ENCODE data around the gene ZNF446. TPM values are rescaled to one million over a fixed set of nuclear protein-coding genes. Genes with fewer than 3 reads are reported as not detected.
"Not testable (repeated sequence)": the region's sequence is repeated elsewhere in the genome, so short reads cannot be mapped to it uniquely, and the experiment has no call there.

Gene ZNF446
- total and polyA plus RNA-seq, 8 donors, result 4.6 to 26.1 (median 8.1) TPM

GRCh38 chr19:58480831-58481230 is 4.7 kb downstream of the ZNF446 start:
- TF ChIP-seq POLR2A (IDR thresholded peaks at IDR 0.05) (no peak), CTCF (IDR thresholded peaks at IDR 0.05) (no peak), POLR2AphosphoS5 (IDR thresholded peaks at IDR 0.05) (no peak), EP300 (IDR thresholded peaks at IDR 0.05) (no peak)
- Histone ChIP-seq H3K36me3 (peaks cover 7 to 47% (median 40%) of the 10 kb centered on the region in 4 donors), H3K4me1 (peaks cover 10 to 18% (median 15%) of the 10 kb centered on the region in 4 donors), H3K27ac (no peak overlapping the region), H3K4me3 (no peak overlapping the region), H3K9me3 (no peaks in the 10 kb centered on the region), H3K27me3 (no peaks in the 10 kb centered on the region)
- intact Hi-C loops (cut with DNase I; ENCODE audit: low total_unique reads), result no loop called here
- DNase-seq, result no peak
- 66 to 88% (median 80%) methylated on average over 2 of the region's 2 CpGs for WGBS, 5 donors

GRCh38 chr19:58482372-58482771 is 6.2 kb downstream of the ZNF446 start:
- TF ChIP-seq POLR2A (IDR thresholded peaks at IDR 0.05) (no peak), EP300 (IDR thresholded peaks at IDR 0.05) (no peak), CTCF (IDR thresholded peaks at IDR 0.05) (no peak), POLR2AphosphoS5 (IDR thresholded peaks at IDR 0.05) (no peak)
- H3K9me3 ChIP-seq, result no peaks in the 10 kb centered on the region
- WGBS, 5 donors, result 86 to 89% (median 87%) methylated on average over 7 of the region's 7 CpGs
- intact Hi-C loops (cut with DNase I; ENCODE audit: low total_unique reads), result no loop called here
- no peak overlapping the region for H3K4me3 ChIP-seq
- no peak overlapping the region for H3K27ac ChIP-seq
- peaks cover under 1 to 7% (median 4%) of the 10 kb centered on the region in 4 donors for H3K4me1 ChIP-seq
- DNase-seq, result no peak
- H3K27me3 ChIP-seq, result no peaks in the 10 kb centered on the region
- H3K36me3 ChIP-seq, result peaks cover 7 to 47% (median 40%) of the 10 kb centered on the region in 4 donors

GRCh38 chr19:58483776-58484175 is 7.6 kb downstream of the ZNF446 start:
- intact Hi-C loops (cut with DNase I; ENCODE audit: low total_unique reads), result no loop called here
- no peak overlapping the region for H3K4me3 ChIP-seq
- 62 to 88% (median 74%) methylated on average over 2 of the region's 2 CpGs for WGBS, 5 donors

GRCh38 chr19:58484349-58484748 is 8.2 kb downstream of the ZNF446 start:
- H3K4me3 ChIP-seq; H3K9me3 ChIP-seq; H3K27me3 ChIP-seq; intact Hi-C loops (cut with DNase I; ENCODE audit: low total_unique reads); H3K4me1 ChIP-seq; H3K27ac ChIP-seq; DNase-seq: not testable (repeated sequence)
- H3K36me3 ChIP-seq, result peaks cover 7 to 30% (median 25%) of the 10 kb centered on the region in 4 donors
- WGBS, 5 donors, result 86 to 94% (median 91%) methylated on average over 5 of the region's 5 CpGs

More at GRCh38 chr19:58483776-58484175, 7.6 kb downstream of the ZNF446 start:
- Histone ChIP-seq H3K4me1 (peaks cover 0 to 5% (median 0%) of the 10 kb centered on the region in 4 donors), H3K36me3 (peaks cover 7 to 36% (median 31%) of the 10 kb centered on the region in 4 donors), H3K9me3 (no peaks in the 10 kb centered on the region), H3K27ac (no peak overlapping the region), H3K27me3 (no peaks in the 10 kb centered on the region)
- no peak for DNase-seq
- TF ChIP-seq EP300 (IDR thresholded peaks at IDR 0.05) (no peak), POLR2A (IDR thresholded peaks at IDR 0.05) (no peak), POLR2AphosphoS5 (IDR thresholded peaks at IDR 0.05) (no peak), CTCF (IDR thresholded peaks at IDR 0.05) (no peak)

- H3K4me3 ChIP-seq, result no peak overlapping the region
- 72 to 91% (median 88%) methylated on average over 5 of the region's 5 CpGs for WGBS, 5 donors
- no peak for TF ChIP-seq EP300 (IDR thresholded peaks at IDR 0.05)
- no peak for TF ChIP-seq CTCF (IDR thresholded peaks at IDR 0.05)
- no peak for TF ChIP-seq POLR2AphosphoS5 (IDR thresholded peaks at IDR 0.05)
- no peak for TF ChIP-seq POLR2A (IDR thresholded peaks at IDR 0.05)
- no peaks in the 10 kb centered on the region for H3K9me3 ChIP-seq
- H3K27me3 ChIP-seq, result no peaks in the 10 kb centered on the region
- H3K36me3 ChIP-seq, result no peaks in the 10 kb centered on the region
- no peaks in the 10 kb centered on the region for H3K4me1 ChIP-seq
- H3K27ac ChIP-seq, result no peak overlapping the region
- intact Hi-C loops (cut with DNase I; ENCODE audit: low total_unique reads), result no loop called here
- no peak for DNase-seq
These were observed 15.2 kb downstream of the ZNF446 start for GRCh38 chr19:58491393-58491792.
